GM12865 (cell line): ENCODE data around the gene XXYLT1.
A peak's percentile ranks its signal among the peaks of the same experiment; 100 is the strongest.

Experiments used
- DNase-seq: peaks from one replicate; pipeline ENCODE4 v3.0.0; 2010; ENCODE audit warnings: low read depth
- H3K4me3 ChIP-seq: 2 replicates; pipeline ENCODE4 v1.5.1; 2011; ENCODE audit warnings: mild to moderate bottlenecking, low read depth, low read length, control low read depth
- CTCF ChIP-seq: IDR thresholded peaks from 2 replicates; pipeline ENCODE4 v1.5.1; 2011; ENCODE audit warnings: low read length, control low read depth, low read depth, inconsistent platforms; ENCODE audit not compliant: insufficient read depth; ENCODE audit errors: missing control alignments

XXYLT1 gene

GRCh38 chr3:195153130-195153529 lies 117.8 kb downstream of the XXYLT1 start:
- no peak overlapping the region for H3K4me3 ChIP-seq
- no peak for TF ChIP-seq CTCF
- no peak for DNase-seq

GRCh38 chr3:195151866-195152541 lies 119.0 kb downstream of the XXYLT1 start:
- DNase-seq = no peak
- H3K4me3 ChIP-seq = no peak overlapping the region
- TF ChIP-seq CTCF = no peak

- no peak for TF ChIP-seq CTCF
- H3K4me3 ChIP-seq = no peak overlapping the region
Observed at GRCh38 chr3:195151402-195151801, 119.6 kb downstream of the XXYLT1 start.

GRCh38 chr3:195150181-195151118 lies 120.5 kb downstream of the XXYLT1 start:
- H3K4me3 ChIP-seq = peak overlapping the region; percentile 70
- DNase-seq = peak; percentile 87
- no peak for TF ChIP-seq CTCF

More at GRCh38 chr3:195151402-195151801, 119.6 kb downstream of the XXYLT1 start:
- no peak for DNase-seq

- peak overlapping the region; percentile 70 for H3K4me3 ChIP-seq
- DNase-seq = no peak
- TF ChIP-seq CTCF = no peak
Observed at GRCh38 chr3:195149292-195150030, 121.5 kb downstream of the XXYLT1 start.

- peak overlapping the region; percentile 70 for H3K4me3 ChIP-seq
- peak; percentile 60 for DNase-seq
- TF ChIP-seq CTCF = no peak
Observed at GRCh38 chr3:195148549-195148948, 122.4 kb downstream of the XXYLT1 start.
